Measurements from ENCODE around the gene ANKLE1.

The ANKLE1 gene

DNA sequence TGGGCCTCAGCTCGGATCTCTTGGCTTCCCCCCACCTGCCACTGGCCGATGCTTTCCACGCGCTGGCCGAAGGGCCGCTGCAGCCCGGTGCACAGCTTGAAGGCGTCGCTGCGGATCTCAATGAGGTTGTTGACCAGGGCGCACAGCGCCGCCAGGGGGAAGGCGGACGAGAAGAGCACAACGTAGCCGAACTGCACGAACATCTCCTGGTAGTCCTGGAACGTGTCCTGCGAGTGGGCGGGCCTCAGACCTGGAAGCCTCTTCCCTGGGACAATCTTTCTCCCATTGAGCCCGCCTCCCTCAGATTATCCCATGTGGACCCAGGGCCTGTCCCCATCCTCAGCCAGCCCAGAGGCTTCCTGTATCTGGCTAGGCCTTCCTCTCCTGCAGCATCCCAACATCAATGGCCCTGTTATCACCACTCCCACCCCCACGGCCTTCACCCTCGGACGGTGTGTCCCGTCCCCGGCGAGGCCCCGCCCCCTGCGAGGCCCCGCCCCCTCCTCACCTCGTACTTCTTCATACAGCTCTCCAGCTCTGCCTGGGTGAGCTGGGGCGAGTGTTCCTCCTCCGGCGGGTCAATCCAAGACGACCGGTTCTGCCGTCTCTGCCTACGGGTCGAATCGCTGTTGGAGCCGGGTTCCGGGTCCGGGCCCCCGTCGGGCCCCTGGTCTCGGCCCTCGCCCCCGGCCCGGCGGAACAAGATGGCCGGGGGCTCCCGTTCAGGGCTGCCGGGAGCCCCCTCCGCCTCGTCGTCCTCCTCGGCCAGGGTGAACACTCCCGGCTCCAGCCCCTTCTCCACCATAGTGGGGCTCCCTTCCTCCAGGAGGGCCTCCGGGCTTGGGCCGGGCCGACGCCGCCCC lies 46.2 kb downstream of the ANKLE1 start:
- peak; percentile 54 to 59 for DNase-seq

DNA sequence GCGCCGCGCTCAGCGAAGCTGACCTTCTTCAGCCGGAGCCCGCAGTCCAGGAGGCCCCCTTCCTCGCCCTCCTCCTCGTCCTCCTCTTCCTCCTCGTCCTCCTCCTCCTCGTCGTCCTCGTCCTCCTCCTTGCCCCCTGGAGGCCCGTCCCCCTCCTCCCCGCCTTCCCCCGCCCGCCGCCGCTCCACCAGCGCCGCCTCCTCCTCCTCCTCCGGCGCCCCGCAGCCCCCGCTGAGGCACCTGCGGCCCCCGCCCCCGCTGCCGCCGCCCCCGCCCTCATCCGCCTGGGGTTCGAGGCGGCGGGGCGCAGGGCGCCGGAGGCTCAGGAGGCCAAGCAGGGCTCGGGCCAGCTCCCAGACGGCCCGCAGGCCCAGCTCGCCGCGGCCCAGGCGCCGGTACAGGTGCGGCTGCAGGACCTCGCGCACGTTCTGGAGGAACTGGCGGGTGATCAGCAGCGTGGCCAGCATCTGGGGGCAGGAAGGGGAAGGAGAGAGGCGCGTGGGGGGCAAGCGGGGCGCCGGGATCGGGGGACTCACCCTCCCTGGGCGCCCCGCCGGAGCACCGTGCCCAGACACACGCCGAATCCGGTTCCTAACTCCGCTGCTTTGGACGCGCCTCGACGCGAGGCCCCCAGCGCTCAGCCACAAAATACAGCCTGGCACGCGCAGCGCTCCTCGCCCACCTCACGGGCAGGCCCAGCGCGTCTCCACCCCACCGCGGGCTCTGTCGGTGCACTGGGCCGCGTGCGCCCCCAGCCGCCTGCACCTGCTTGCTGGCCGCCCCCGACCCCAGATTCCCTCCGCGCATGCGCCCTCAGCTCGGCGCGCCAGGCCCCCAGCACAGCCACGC lies 47.0 kb downstream of the ANKLE1 start:
- peak; percentile 41 to 47 for DNase-seq

DNA sequence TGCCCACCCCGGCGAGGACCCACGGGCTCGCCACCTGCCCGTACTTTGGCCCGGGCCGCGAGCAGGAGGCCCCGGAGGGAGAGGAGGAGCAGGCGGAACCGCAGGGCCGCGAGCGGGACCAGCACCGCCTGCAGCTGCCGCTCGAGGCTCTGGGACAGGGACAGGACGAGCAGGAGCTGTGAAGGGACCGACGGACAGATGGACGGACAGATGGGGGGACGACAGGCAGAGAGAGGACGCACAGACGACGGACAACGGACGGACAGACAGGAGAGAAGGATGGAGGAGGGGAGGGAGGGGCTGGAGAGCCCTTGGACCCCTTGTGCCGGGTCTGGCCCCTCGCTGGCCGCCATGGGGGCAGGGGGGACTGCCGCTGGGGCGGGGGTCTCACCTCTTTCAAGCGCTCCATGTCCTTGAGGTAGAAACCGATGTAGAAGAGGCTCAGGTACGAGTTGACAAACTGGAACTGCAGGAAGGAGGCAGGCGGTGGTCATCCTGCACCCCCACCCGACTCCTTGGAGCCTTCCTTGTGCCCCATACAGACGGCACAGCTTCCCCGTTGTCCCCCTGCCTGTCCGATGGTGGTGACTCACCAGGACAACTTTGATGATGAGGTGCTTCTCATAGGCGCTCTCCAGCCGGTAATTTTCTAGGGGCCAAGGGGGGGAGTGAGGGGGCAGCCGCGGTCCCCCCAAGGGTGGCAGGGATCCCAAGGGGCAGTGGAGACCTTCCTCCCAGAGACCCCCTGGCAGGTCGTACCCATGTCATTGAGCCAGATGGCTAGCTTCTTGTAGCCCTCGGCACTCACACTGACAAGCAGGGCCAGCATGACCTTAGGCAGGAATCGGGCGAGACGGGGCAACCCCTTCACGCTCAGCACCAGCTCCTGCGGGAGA lies 47.9 kb downstream of the ANKLE1 start:
- DNase-seq = no peak

DNA sequence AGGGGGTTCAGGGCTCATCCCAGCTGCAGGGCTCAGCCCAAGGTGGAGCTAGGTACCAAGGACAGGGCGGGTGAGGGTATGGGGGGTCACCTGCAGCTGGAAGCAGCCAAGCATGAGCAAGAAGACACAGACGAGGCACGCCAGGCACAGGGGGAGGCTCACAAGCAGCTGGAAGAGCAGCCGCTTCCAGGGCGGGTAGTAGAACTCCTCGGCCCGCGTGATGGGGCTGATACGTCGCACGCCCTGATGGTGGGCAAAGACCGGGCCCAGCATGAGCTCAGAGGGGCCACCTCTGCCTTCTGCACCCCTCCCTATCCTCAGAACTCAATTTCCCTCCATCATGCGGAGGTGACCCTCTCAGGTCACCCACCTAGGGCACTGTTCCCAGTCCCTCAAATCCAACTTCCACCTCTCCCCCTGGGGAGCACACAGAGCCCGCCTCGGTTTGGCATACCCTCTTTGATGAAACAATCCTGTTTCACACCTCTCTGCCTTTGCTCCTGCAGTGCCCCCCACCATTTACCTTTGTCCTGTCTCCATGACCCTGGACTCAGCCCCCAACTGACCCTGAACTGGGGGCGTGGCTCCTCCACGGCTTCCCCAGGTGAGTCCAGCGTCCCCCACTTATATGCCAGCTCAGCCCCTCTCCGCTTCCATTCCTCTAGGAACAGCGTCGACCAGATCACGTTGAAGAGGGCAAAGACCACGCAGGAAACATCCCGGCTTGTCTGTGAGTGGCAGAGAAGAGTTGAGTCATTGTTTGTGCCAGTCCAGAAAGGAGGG lies 48.8 kb downstream of the ANKLE1 start:
- DNase-seq = no peak

DNA sequence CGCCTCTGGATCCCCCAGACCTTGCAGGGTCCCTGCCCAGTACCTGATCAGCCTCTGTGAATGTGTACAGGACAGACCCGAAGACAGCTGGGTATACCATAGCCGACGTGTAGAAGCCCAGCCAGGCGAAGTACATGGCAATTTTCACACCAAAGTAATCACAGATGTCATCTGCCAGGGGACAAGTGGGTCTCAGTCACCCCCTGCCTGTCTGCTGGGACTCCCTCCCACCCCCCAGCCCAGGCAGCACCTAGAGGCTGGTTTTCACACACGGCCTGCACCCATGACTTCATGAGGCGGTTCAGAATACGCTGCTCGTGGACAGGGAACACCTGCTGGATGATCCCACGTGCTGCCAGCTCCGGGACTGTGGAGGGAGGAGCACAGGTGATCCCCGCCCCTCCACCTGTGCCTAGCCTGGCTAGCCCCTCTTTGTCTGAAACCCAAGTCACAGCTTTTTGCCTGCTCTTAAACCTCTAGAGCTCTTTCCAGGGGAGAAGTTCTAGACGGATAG lies 49.4 kb downstream of the ANKLE1 start:
- DNase-seq = no peak

DNA sequence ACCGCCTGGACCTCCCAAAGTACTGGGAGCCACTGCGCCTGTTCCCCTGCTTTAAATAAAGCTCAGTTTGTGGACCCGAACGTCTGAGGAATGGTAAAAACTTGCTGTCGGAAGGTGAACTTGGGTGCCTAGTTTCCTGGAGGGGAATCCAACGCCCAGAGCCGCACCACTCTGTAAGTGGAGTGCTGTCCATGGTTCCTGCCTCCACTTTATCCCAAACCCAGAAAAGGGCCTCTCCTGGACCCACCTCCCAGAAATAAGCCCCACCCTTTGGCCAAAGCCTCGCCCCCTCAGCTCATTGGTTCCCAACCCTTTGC lies 50.6 kb downstream of the ANKLE1 start:
- no peak for DNase-seq

DNA sequence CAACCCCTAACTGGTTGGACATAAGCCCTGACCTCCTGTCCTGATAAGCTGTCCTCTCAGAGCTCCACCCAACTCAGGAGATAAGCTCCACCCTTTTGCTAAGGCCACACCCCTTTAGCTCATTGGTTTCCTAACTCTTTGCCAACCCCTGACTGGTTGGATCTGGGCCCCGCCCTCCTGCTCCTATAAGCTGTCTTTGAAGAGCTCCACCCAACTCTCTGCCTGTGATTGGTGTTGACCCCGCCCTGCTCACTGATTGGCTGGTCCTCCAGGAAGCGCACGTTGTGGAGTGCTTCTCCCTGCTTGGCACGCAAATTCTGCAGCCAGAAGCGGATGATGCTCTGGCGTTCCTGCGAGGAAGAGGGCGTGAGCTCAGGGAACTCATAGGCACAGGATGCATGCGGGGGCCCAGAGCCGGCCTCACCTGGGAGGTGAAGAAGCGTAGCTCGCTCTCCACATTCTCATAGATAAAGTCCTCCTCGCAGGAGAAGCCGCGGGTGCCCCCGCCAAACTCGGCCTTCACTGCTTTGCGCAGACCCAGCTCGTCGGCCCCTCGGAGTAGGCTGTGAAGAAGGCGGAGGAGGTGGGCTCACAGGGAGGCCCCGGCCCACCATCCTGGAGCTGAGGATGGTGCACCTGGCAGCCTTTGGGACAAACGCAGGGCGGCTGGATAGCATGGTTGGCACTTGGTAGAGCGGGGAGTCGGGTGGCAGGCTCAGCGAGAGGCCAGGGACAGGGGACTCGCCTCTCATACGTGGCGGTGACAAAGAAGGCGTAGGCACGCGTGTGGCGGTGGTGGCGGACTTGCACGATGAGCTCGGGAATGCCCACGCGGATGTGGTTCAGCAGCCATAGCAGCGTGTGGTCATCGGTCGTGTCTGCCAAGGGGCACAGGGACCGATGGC lies 51.2 kb downstream of the ANKLE1 start:
- DNase-seq = no peak

DNA sequence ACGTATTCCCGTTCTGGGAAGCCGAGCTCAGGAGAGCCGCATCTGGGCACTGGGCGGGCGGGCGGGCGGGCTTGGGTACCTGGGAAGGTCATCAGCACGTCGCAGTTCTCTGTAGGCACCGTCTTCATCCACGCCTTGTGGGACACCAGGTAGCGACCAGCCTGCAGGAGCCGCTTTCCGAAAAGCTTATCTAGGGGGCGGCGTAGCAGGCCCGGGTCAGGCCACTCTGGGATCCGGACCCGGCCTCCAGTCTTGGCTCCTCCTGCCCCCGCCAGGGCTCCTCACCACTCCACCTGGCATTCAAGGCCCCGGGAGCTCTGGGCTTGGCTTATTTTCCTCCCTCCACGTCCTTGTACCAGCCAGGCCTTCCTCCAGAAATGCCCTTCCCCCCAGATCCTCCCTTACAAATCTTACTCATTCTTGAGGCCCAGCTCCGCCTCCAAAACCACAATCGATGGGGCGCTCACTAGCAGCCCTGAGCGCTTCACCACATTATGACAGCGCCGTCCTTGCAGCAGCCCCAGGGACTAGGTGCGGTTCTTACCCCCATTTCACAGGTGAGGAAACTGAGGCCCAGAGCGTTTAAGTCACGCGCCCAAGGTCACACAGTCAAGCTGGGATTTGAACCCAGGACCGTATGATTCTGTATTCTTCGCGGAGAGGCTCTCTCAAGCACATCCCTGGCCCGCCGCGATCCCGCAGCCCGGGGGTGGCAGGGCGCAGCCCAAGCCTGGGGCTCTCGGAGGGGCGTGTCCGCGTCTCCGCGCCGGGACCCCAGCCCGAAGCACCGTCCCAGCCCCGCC lies 52.1 kb downstream of the ANKLE1 start:
- DNase-seq = peak; percentile 72 to 77

DNA sequence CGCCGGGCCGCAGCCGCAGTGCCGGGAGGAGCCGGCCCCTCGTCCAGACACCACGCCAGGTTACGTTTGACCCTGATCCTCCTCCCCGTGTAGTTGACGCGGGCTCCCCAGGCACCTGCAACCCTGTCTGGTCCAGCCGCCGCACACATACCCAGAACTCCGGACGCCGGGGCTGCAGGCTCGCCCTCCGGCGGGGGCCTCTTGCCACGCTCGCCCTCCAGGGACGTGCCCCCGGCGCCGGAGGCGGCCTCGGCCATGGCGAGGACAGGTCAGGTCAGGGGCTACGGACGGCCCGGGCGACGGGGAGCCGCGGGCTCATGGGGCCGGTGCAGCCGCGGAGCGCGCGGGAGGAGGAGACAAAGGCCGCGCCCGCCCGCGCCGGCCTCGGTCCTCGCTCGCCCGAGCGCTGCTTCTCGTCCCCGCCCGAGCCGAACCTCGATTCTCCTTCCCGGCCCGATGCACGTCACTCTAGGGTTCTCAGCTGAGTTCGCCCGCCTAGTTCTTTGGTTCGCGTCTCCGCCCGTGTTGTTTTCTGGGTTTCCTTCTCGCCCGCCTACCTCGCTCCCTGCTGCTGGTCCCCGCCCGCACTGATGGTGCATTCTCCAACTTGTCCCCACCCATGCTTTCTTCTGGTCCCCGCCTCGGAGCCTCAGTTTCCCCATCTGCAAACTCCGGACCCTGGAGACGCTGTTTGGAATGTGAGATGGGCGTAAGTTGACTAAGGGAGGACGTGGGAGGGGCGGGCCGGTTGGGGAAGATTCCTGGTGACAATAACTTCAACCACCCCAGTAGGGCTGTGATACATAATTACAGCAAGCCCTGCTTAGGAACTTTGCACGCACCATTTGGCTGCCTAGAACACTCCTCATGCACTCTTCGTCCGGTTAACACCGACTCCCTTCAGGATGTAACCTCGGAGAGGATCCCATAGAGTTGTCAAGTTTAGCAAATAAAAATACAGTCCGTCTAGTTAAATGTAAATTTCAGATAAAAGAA lies 53.0 kb downstream of the ANKLE1 start, which contains the start of gene ANO8:
Gene ANO8, minus strand, starts transcription at position 442 of the 996 bp plus-strand sequence. Its CDS starts 185 bp downstream, at position 257.
- DNase-seq = peak; percentile 97 to 98

DNA sequence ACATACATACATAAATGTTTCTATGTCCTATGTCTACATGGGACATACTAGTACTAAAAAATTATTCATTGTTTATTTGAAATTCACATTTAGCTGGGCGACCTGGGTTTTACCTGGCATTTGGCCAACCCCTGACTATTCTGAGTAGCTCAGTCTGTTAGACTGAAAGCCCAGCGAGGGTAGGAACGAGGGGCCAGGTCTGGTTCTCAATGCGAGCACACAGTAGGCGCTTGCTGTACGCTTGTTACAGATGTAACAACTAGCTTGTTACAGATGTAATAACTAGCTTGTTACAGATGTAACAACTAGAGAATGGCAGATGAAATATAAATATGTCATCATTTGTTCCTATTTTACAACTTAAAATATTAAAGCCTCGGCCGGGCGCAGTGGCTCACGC lies 53.9 kb downstream of the ANKLE1 start:
- no peak for DNase-seq

All from activated CD4-positive, alpha-beta T cell treated with anti-CD3 and anti-CD28 coated beads, Interleukin-2, amount 50 U/mL, for 4 hours (primary cell).